ENCODE data around the gene C19orf47.
"Not testable (repeated sequence)": the region's sequence is repeated elsewhere in the genome, so short reads cannot be mapped to it uniquely, and the experiment has no call there.

The C19orf47 gene

GRCh38 chr19:40344422-40344821, 3.8 kb downstream of the C19orf47 start:
- no peak for DNase-seq

DNA sequence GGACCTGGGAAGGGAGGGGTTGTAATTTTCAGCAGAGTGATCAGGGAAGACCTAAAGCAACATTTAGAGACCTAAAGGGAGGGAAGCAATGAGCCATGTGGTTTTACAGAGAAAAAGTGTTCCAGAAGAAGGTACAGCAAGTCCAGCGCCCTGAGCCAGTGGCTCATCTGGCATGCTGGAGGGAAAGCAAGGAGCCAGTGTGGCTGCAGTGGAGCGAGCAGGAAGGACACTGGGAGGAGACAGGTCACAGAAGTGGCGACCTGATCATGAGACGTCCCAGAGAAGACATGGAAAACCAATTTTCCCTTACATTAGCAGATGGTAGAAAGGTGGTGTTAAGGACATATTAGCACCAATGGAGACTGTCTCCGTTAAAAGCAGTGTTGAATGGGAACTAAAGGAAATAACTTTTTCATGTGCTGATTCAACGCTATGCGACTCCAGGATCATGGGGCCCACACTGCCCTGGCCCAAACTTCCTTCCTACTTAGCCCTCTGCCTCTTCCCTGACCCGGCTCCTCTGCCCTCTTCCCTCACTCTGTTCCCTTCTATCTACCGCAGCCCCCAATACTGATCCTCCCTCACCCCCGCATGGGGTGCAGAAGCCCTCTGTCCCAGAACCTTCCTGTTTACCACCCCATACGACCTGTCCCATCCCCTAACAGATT, 5.4 kb downstream of the C19orf47 start:
- no peak for DNase-seq

DNA sequence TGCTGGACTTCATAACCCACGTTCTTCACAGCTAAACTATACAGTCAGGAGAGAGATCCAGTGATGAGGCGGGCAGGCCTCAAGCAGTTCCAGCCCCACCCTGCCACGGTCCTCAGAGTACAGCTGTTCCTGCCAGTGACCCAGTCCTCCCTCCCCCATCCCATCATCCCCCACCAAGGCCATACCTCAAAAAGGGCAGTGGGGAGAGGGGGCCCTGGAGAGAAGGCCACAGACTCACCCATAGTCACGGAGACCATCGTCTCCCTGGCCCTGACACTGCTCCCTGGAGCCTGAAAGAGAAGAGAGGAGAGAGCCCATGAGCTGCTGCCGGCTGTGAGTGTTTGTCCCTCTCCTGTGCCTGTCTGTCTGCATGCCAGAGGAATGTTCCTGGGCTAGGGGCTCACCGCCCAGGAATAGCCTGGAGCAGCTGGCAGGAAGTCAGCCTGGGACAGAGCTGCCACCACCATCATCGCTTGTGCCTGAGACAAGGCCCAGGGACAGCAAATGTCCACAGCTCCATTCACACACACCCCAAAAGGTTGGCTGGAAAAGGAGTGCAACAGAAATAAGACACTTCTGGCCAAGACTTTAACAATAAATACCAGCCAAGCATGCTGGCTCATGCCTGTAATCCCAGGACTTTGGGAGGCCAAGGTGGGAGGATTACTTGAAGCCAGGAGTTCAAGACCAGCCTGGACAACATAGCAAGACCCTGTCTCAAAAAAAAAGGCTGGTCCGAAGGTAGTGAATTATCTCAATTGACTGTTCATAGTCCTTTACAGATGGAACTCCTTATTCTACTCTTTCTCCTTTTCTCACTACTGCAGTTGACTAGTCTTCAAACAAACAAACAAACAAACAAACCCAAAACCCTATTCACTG, 6.4 kb downstream of the C19orf47 start:
- DNase-seq, result no peak

DNA sequence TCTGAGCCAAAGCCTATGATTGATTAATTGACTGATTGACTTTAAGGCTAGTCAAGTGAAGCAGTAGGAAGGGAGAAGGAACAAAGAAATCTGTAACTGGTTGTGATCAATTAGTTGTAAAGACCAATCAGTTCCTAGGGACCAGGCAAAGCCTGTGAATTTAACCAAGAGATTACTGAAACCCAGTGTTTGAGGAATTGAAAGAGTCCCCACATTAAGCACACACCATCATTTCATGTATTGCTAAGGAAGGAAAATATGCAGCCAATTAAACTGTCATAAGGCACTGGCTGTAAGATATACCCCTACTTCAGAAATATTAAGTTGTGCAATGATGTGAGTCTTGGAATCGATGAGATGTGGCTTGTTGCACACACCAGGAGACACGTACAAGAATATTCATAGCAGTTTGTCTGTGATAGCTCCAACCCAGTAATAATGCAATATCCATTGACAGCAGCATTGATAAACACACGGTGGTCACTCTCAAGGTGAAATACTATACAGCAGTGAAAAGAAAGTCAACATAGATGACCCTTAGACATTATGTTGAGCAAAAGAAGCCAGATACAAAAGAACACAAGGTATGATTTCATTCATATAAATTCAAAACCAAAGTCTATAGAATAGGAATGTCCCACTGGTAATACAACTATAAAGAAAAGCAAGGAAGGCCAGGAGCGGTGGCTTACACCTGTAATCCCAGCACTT, 9.0 kb downstream of the C19orf47 start:
- no peak for DNase-seq

DNA sequence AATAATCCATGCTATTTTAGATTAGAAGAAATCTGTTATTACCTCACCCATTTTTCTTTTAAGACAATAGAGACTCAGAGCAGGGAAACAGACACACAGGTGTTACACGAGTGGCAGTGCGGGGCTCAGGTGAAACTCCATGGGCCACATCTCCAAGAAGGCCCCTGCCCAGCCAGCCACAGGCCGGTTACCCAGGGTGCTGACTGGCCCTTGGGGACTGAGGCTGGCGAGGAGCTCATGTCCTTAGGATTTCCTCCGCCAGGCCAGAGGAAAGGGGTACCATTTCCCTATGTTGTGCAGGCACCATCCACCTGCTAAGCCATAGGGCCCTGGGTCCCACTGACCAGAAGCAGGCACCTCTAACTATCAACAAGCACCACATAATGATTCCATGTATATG, 10.6 kb downstream of the C19orf47 start:
- DNase-seq, result no peak

DNA sequence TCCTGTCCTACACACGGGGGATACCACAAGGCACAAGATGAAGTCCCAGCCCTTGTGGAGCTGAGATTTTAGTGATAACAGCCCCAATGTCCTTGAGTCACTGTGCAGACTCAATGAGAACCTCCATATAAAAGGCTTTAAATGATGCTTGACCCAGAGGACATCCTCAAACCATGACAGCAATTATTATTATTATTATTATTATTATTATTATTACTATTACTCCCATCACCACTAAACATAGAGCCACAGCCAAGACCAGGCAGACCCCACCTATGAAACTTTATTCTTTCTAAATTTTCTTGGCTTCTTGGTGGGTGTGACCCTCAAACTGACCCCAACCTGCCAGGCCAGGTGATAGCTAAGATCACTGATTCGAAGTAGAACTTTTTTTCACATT, 11.1 kb downstream of the C19orf47 start:
- no peak for DNase-seq

DNA sequence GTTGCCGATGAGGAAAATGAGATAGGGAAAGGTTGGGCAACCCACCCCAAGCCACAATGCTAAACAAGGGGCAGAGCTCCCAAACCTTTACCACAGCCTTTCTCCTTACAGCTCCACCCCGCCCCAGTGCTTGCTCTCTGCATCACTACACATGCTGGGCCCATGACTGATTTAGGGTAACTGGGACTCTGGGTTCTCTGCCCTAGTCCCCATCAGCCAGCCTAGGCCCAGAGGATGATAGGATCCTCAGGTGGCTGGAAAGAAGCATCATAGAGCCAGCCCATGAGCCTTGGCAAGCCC, 11.6 kb downstream of the C19orf47 start:
- DNase-seq, result no peak

DNA sequence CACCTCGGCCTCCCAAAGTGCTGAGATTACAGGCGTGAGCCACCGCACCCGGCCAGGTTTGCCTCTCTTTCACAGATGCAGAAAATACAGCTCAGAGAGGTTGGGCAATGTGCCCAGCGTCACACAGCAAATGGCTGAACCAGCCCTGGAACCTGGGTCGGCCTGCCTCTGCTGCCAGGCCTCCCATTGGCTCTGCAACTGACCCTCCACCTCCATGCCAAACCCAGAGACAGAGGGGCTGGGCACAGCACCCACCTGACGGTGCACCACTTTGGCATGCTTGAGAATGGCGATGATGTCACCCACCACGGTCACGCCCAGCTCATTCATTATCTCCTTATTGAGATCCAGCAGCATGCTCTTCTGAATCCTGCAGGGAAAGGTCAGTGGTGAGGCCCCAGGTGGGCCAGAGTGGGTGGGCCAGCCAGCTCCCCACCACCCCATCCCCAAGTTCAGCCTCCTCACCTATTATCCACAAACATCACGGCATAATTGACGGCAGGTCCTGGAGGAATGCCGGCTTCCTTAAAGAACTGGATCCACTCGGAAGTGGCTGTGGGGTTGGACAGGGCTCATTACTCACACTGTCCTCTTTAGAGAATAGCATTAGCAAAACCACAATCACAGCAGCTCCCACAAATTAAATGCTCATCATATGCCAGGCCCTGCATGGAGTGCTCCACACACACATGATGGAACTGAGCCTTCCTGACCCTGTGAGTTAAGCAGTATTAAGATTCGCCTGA, 12.2 kb downstream of the C19orf47 start:
- DNase-seq, result no peak

DNA sequence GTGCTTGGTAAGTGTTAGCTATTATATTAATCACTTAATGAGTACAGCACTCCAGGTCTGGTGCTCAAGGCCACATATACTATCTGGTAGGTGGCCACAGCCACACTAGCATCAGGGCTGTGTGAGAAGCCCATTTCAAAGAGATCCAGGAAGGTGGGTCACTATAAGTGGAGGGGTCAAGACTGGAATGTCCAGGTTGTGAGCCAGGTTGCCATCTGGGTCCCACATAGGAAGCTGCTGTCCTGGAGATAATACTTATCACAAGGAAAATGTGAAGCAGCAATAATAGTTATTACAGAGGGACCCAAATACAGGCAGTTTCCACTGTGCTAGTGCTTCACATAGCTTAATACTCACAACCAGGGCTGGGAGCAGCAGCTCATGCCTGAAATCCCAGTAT, 13.1 kb downstream of the C19orf47 start:
- DNase-seq, result no peak

DNA sequence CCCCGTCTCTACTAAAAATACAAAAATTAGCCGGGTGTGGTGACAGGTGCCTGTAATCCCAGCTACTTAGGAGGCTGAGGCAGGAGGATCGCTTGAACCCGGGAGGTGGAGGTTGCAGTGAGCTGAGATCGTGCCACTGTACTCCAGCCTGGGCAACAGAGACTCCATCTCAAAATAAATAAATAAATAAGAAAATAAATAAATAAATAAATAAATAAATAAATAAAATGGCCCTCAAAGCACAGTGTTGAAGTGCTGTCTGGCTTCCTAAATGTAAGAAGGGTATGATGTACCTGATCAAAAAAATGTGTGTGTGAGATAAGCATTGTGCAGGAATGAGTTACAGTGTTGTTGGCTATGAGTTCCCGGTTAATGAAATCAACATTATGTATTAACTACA, 15.1 kb downstream of the C19orf47 start:
- DNase-seq, result not testable (repeated sequence)

GRCh38 chr19:40332669-40333068, 15.5 kb downstream of the C19orf47 start:
- no peak for DNase-seq

DNA sequence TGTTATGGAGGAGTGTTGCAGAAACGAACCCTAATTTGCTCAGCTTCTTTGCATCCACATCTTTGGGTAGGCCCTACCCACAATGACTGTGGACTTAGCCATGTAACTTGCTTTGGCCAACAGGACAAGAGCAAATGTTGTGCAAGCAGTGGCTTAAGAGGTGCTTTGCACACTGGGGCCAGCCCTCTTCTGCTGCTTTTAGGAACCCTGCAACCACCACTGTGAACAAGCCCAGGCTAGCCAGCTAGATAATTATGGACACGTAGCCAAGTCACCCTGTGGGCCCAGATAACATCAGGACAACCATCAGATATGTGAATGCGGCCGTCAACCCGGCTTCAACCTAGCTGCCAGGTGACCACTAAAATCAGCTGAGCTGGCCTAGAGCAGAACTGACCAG, 17.1 kb downstream of the C19orf47 start:
- DNase-seq, result no peak

DNA sequence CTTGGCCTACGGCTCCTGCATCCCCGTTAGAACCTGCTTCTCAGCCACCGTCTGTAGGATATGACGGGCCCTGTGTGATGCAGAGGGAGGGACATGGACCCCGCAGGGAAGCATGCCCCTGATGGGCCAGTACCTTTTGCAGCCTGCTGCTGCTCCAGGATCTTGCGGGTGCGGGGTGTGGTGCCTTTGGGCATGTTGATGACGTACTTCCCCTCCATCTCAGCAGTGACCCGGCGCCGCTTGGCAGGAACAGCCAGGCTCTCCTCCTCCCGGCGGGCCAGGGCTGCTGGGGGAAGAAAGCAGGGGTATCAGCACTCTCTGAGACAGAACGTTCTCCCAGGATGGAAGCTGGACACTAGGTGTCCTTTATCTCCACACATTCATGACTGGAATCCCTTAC, 22.0 kb downstream of the C19orf47 start:
- DNase-seq, result no peak

- DNase-seq, result no peak
Measured at GRCh38 chr19:40323705-40324104, 24.5 kb downstream of the C19orf47 start.

DNA sequence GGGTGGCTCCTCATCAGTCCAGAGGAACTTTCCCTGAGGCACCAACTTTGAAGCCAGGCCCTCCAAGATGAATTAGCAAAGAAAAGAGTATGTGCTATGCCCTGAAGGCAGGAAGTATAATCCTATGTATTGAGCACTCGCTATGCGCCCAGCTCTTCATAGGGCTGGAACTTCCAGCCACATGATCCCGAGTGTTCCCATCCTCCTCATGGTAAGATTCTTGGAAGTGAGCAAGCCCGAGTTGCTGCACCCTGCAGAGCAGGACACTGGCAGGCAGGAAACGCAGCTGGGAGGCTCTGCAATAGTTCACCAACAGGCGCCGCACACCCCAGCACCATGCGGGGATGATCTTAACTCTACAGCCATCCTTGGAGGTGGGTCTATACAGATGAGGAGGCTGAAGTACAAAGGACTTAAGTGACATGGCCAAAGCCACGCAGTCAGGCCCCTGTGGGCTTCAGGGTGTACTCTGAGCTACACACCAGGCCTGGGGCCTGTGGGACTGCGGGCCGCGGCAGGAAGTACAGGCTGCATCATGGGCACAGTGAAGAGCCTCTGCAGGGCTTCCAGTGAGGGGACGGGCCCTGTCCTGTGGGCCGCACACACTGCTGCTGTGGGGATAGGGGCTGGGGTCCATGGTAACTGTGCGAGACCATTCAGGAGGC, 25.1 kb downstream of the C19orf47 start:
- DNase-seq, result no peak

GRCh38 chr19:40322271-40322610, 26.0 kb downstream of the C19orf47 start:
- no peak for DNase-seq

GRCh38 chr19:40321566-40322270, 26.5 kb downstream of the C19orf47 start:
- DNase-seq, result no peak

DNA sequence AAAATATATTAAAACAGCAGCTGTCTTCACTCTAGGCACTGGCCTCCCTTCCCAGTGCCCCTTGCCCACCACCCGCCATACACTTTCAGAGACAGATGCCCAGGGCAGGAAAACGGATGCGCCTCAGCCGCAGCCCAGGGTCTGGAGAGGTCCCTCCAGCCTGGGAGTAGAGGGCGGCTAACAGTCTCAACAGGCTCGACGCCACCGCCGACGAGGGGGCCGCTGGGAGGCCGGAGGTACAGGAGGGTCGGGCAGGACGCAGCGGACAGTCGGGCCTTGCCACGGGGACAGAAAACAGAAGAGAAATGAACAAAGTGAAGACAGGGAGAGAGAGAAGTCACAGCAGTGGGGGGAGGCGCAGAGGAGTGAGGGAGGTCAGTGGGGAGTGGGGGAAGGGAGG, 27.1 kb downstream of the C19orf47 start:
- DNase-seq, result no peak

- no peak for DNase-seq
Measured at GRCh38 chr19:40320558-40320935, 27.6 kb downstream of the C19orf47 start.

- DNase-seq, result no peak
Measured at GRCh38 chr19:40317338-40317737, 30.9 kb downstream of the C19orf47 start.

DNA sequence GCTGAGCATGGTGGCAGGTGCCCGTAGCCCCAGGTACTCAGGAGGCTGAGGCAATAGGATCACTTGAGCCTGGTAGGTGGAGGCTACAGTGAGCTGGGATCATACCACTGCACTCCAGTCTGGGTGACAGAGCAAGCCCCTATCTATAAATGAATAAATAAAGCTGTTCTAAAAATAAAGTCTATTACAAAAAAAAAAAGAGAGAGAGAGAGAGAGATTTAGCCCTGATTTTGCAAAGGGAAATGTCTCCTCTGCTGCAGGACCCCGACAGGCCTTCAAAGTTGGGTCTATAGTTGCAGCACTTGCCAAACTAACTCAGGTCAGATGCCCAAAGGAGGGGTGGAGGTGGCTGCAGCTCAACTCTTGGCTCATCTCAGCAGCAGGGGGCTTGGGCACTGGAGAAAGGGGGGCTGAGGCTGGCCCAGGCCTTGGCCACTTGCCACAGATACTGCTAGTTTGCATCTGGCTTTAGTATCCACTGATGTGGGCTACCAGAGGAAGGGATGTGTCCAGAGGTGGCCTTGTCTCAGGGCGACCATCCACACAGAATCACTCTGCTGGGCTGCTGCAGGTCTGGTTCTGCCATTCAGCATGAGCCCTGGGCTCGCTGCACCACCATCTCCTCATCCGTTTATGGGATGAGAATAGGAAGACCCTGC, 32.3 kb downstream of the C19orf47 start:
- no peak for DNase-seq

- DNase-seq, result no peak
Measured at GRCh38 chr19:40314656-40315055, 33.5 kb downstream of the C19orf47 start.

Data from SW 1271 (cell line).